Esophagus muscularis mucosa (tissue), 4 donors: ENCODE results near the gene MAMLD1. TPM values are rescaled to one million over a fixed set of nuclear protein-coding genes. Genes with fewer than 3 reads are reported as not detected.

ENCODE experiments used
- DNase-seq: peaks from one replicate; pipeline ENCODE4 v3.0.0-alpha.2; 2017; ENCODE audit errors: extremely low spot score
- H3K27ac ChIP-seq, 4 donors: fragments of 200-600 bp; sonication (generic); replicated peaks in 1 of 4; 1 replicate in 3 of 4; 2 replicates in 1 of 4; pipeline ENCODE4 v1.5.1; 2016 to 2019; ENCODE audit warnings: mild to moderate bottlenecking in 1 of 4
- H3K27me3 ChIP-seq, 4 donors: fragments of 200-600 bp; sonication (generic); one replicate each; pipeline versions ENCODE4 v1.5.1 to v1.6.0; 2016 to 2019
- H3K36me3 ChIP-seq, 4 donors: fragments of 200-600 bp; sonication (generic); one replicate each; pipeline ENCODE4 v1.5.1; 2016 to 2019
- H3K4me1 ChIP-seq, 4 donors: fragments of 200-600 bp; sonication (generic); one replicate each; pipeline ENCODE4 v1.5.1; 2016 to 2019
- H3K4me3 ChIP-seq, 4 donors: fragments of 200-600 bp; sonication (generic); 1 replicate in 2 of 4; 2 replicates in 2 of 4; pipeline ENCODE4 v1.5.1; 2016 to 2019; ENCODE audit warnings: mild to moderate bottlenecking in 4 of 4, moderate library complexity in 1 of 4
- H3K9me3 ChIP-seq, 4 donors: fragments of 200-600 bp; sonication (generic); 1 replicate in 3 of 4; 2 replicates in 1 of 4; pipeline ENCODE4 v1.5.1; 2016 to 2019
- EP300 ChIP-seq: sonication (generic); formaldehyde crosslinking; IDR thresholded peaks from one replicate; pipeline ENCODE4 v1.6.1; 2017; ENCODE audit warnings: antibody characterized with exemption
- POLR2A ChIP-seq: fragments of 450-650 bp; IDR thresholded peaks from one replicate; pipeline ENCODE4 v1.6.1; 2017; ENCODE audit warnings: antibody characterized with exemption, moderate library complexity, mild to moderate bottlenecking, low read depth
- POLR2AphosphoS5 ChIP-seq, 2 donors: sonication (generic); formaldehyde crosslinking; IDR thresholded peaks; one replicate each; pipeline ENCODE4 v1.6.1; 2017; ENCODE audit warnings: antibody characterized with exemption in 2 of 2
- WGBS: methylation state at CpG from one replicate; pipeline ENCODE4 v1.1.5; 2018; 5-methylcytosine and 5-hydroxymethylcytosine counted together
- intact Hi-C: fragments of 100-400 bp; cut with DNase I; formaldehyde crosslinking; loops from one replicate; pipeline ENCODE4 v1.15.1; 2023
- total RNA-seq, 4 donors: library from RNA; depleted of rRNA; stranded (reverse); fragments of >200 nt; gene quantifications; one replicate each; pipeline versions ENCODE4 v1.1.0 to v1.2.1, GENCODE V29; 2016
- TF ChIP-seq, protein P1 (sequence below), 3 experiments: fragments of 200-600 bp in 2 of 3; fragments of 450-650 bp in 1 of 3; sonication (generic) in 2 of 3; IDR thresholded peaks; one replicate each; pipeline ENCODE4 v1.5.1; 2017 to 2019; ENCODE audit warnings: antibody characterized with exemption in 3 of 3, mild to moderate bottlenecking in 2 of 3, moderate library complexity in 1 of 3

MAMLD1 gene
- total RNA-seq, 4 donors from 2014 or later, result 1.6 to 5.3 (median 3.3) TPM

GRCh38 chrX:150527108-150527507 is 164.0 kb downstream of the MAMLD1 start:
- no peak for TF ChIP-seq POLR2A
- TF ChIP-seq, protein P1, sequence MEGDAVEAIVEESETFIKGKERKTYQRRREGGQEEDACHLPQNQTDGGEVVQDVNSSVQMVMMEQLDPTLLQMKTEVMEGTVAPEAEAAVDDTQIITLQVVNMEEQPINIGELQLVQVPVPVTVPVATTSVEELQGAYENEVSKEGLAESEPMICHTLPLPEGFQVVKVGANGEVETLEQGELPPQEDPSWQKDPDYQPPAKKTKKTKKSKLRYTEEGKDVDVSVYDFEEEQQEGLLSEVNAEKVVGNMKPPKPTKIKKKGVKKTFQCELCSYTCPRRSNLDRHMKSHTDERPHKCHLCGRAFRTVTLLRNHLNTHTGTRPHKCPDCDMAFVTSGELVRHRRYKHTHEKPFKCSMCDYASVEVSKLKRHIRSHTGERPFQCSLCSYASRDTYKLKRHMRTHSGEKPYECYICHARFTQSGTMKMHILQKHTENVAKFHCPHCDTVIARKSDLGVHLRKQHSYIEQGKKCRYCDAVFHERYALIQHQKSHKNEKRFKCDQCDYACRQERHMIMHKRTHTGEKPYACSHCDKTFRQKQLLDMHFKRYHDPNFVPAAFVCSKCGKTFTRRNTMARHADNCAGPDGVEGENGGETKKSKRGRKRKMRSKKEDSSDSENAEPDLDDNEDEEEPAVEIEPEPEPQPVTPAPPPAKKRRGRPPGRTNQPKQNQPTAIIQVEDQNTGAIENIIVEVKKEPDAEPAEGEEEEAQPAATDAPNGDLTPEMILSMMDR (IDR thresholded peaks at IDR 0.05), result no peak
- no peak for TF ChIP-seq EP300
- no peak for TF ChIP-seq POLR2AphosphoS5 (IDR thresholded peaks at IDR 0.05)
- 83% methylated on average over 3 of the region's 3 CpGs for WGBS

DNA sequence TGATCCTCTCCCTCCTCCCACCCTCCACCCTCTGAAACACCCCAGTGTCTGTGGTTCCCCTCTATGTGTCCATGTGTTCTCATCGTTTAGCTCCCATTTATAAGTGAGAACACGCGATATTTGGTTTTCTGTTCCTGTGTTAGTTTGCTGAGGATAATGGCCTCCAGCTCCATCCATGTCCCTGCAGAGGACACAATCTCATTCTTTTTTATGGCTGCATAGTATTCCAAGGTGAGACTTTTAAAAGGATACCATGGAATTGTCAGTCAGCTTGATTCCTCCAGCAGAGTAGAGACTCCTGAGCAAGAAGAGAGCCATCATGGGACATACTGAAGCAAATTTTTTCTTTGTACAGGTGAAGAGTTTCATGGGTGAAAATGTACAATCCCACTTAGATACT is 166.5 kb downstream of the MAMLD1 start:
- Histone ChIP-seq H3K27me3 (peaks cover 0 to 5% (median 0%) of the 10 kb centered on the region in 4 donors), H3K9me3 (no peaks in the 10 kb centered on the region), H3K4me1 (no peaks in the 10 kb centered on the region), H3K36me3 (no peaks in the 10 kb centered on the region), H3K4me3 (no peak overlapping the region), H3K27ac (no peak overlapping the region)
- WGBS, result 97% methylated on average over 3 of the region's 3 CpGs
- no peak for DNase-seq
- no peak for TF ChIP-seq POLR2AphosphoS5 (IDR thresholded peaks at IDR 0.05)
- TF ChIP-seq, protein P1 (IDR thresholded peaks at IDR 0.05), result no peak
- TF ChIP-seq POLR2A, result no peak
- no peak for TF ChIP-seq EP300
- intact Hi-C loops, result no loop called here

More at GRCh38 chrX:150527108-150527507, 164.0 kb downstream of the MAMLD1 start:
- H3K4me3 ChIP-seq, result no peak overlapping the region
- intact Hi-C loops, result no loop called here
- H3K27me3 ChIP-seq, result peaks cover 0 to 5% (median 0%) of the 10 kb centered on the region in 4 donors
- H3K27ac ChIP-seq, result no peak overlapping the region
- H3K4me1 ChIP-seq, result no peaks in the 10 kb centered on the region
- no peaks in the 10 kb centered on the region for H3K9me3 ChIP-seq
- no peak for DNase-seq
- H3K36me3 ChIP-seq, result no peaks in the 10 kb centered on the region

DNA sequence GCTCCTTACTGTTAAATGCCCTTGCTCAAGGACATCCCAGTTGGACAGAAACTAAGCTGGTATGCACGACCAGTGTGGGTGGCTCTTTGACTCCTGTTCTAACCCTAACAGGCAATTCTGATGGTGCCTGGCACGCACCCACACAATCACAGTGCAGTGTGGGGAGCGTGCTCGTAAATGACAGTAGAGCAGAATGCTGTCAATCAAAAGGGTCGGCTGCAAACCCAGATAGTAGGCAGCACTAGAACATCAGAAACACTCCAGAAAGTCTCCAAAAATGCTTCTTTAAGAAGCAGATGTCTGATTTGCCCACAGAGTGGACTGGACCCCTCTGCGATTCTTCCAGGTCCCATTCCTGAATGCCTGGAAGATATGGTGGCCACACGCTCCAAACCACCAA is 167.7 kb downstream of the MAMLD1 start:
- no peak for TF ChIP-seq POLR2A
- TF ChIP-seq, protein P1 (IDR thresholded peaks at IDR 0.05), result no peak
- TF ChIP-seq EP300, result no peak
- TF ChIP-seq POLR2AphosphoS5 (IDR thresholded peaks at IDR 0.05), result no peak
- no peak overlapping the region for H3K4me3 ChIP-seq
- 74% methylated on average over 7 of the region's 7 CpGs for WGBS
- no peaks in the 10 kb centered on the region for H3K9me3 ChIP-seq
- no peaks in the 10 kb centered on the region for H3K36me3 ChIP-seq
- DNase-seq, result no peak
- intact Hi-C loops, result no loop called here
- H3K4me1 ChIP-seq, result no peaks in the 10 kb centered on the region
- H3K27me3 ChIP-seq, result no peaks in the 10 kb centered on the region
- H3K27ac ChIP-seq, result no peak overlapping the region

- no peaks in the 10 kb centered on the region for H3K4me1 ChIP-seq
- DNase-seq, result no peak
- 95% methylated on average over 4 of the region's 4 CpGs for whole genome bisulfite sequencing
- no peak overlapping the region for H3K27ac ChIP-seq
- H3K36me3 ChIP-seq, result no peaks in the 10 kb centered on the region
- intact Hi-C loops, result no loop called here
- peaks cover 0 to 5% (median under 1%) of the 10 kb centered on the region in 4 donors for H3K9me3 ChIP-seq
- TF ChIP-seq, protein P1 (IDR thresholded peaks at IDR 0.05), result no peak
- TF ChIP-seq POLR2A, result no peak
- no peak for TF ChIP-seq POLR2AphosphoS5 (IDR thresholded peaks at IDR 0.05)
- TF ChIP-seq EP300, result no peak
- no peak overlapping the region for H3K4me3 ChIP-seq
- no peaks in the 10 kb centered on the region for H3K27me3 ChIP-seq
Measured at GRCh38 chrX:150531467-150531866, 168.3 kb downstream of the MAMLD1 start.

- DNase-seq, result no peak
- WGBS, result 78% methylated on average over 3 of the region's 3 CpGs
- intact Hi-C loops, result no loop called here
Measured at GRCh38 chrX:150533863-150534262, 170.7 kb downstream of the MAMLD1 start.

More at GRCh38 chrX:150533863-150534262, 170.7 kb downstream of the MAMLD1 start:
- Histone ChIP-seq H3K9me3 (peaks cover 0 to 15% (median 4%) of the 10 kb centered on the region in 4 donors), H3K27ac (no peak overlapping the region), H3K4me3 (no peak overlapping the region), H3K27me3 (no peaks in the 10 kb centered on the region), H3K36me3 (no peaks in the 10 kb centered on the region), H3K4me1 (no peaks in the 10 kb centered on the region)
- TF ChIP-seq POLR2A (no peak), EP300 (no peak)
